CD4-positive, CD25-positive, alpha-beta regulatory T cell (primary cell): Measurements from ENCODE around the gene FILIP1. TPM values are rescaled to one million over a fixed set of nuclear protein-coding genes. Genes with fewer than 3 reads are reported as not detected.

ENCODE experiments used
- ATAC-seq, 2 donors: fragments of 150-1000 bp; cut with Tn5 transposase; one replicate each; pipeline ENCODE4 v1.10.0; 2021; ENCODE audit warnings: low read depth in 2 of 2, moderate number of reproducible peaks in 2 of 2, moderate library complexity in 1 of 2
- DNase-seq, 3 donors: peaks; one replicate each; pipeline versions ENCODE4 v3.0.0 to v3.0.0-alpha.2; 2012 to 2022; ENCODE audit warnings: mixed read lengths in 1 of 3
- H3K27ac ChIP-seq: one replicate; pipeline ENCODE4 v1.7.0; 2013; ENCODE audit warnings: mild to moderate bottlenecking, low read length; ENCODE audit not compliant: insufficient read depth, poor library complexity, severe bottlenecking
- H3K27me3 ChIP-seq: one replicate; pipeline ENCODE4 v1.7.0; 2013; ENCODE audit warnings: low read length; ENCODE audit not compliant: control insufficient read depth, insufficient read depth
- H3K36me3 ChIP-seq: one replicate; pipeline ENCODE4 v1.7.0; 2013; ENCODE audit warnings: mild to moderate bottlenecking, low read length, moderate library complexity; ENCODE audit not compliant: control insufficient read depth, insufficient read depth
- H3K4me1 ChIP-seq: 2 replicates; pipeline ENCODE4 v1.7.0; 2013; ENCODE audit warnings: mild to moderate bottlenecking, low read length; ENCODE audit not compliant: insufficient read depth, control insufficient read depth, poor library complexity, severe bottlenecking
- H3K4me3 ChIP-seq: one replicate; pipeline ENCODE4 v1.7.0; 2013; ENCODE audit warnings: low read depth, mild to moderate bottlenecking, low read length, moderate library complexity
- H3K9me3 ChIP-seq, 2 experiments: 1 replicate in 1 of 2; 2 replicates in 1 of 2; pipeline ENCODE4 v1.7.0; 2013; ENCODE audit warnings: low read length in 2 of 2, mild to moderate bottlenecking in 1 of 2, moderate library complexity in 1 of 2; ENCODE audit not compliant: control insufficient read depth in 2 of 2
- H3K27ac Mint-ChIP-seq, 3 donors: one replicate each; pipeline ENCODE4 v1.8.0; 2020 to 2022; ENCODE audit warnings: mild to moderate bottlenecking in 3 of 3, mixed read lengths in 3 of 3, moderate library complexity in 2 of 3
- H3K27me3 Mint-ChIP-seq: one replicate; pipeline ENCODE4 v1.8.0; 2022; ENCODE audit warnings: mild to moderate bottlenecking, mixed read lengths
- H3K36me3 Mint-ChIP-seq: one replicate; pipeline ENCODE4 v1.8.0; 2020; ENCODE audit warnings: mixed read lengths
- H3K4me1 Mint-ChIP-seq, 4 donors: one replicate each; pipeline ENCODE4 v1.8.0; 2020 to 2022; ENCODE audit warnings: mixed read lengths in 4 of 4, mild to moderate bottlenecking in 1 of 4
- H3K4me3 Mint-ChIP-seq, 4 donors: one replicate each; pipeline ENCODE4 v1.8.0; 2020 to 2022; ENCODE audit warnings: mild to moderate bottlenecking in 4 of 4, mixed read lengths in 4 of 4, moderate library complexity in 3 of 4
- H3K9me3 Mint-ChIP-seq, 7 donors: one replicate each; pipeline ENCODE4 v1.8.0; 2020 to 2022; ENCODE audit warnings: mixed read lengths in 7 of 7, mild to moderate bottlenecking in 3 of 7, moderate library complexity in 2 of 7
- polyA plus RNA-seq, 4 donors: library from polyadenylated mRNA; unstranded; fragments of 300-500 nt; fragmentation: Illumina TruSeq; gene quantifications; one replicate each; pipeline ENCODE4 v1.2.3, GENCODE V29; 2021
- total RNA-seq: library from RNA; stranded (reverse); gene quantifications from one replicate; pipeline ENCODE4 v1.2.3, GENCODE V29; 2022

The FILIP1 gene
- total and polyA plus RNA-seq, 5 donors from 2014 or later: 0.02 TPM; not detected in 4

- Histone ChIP-seq H3K4me1 (no peaks in the 10 kb centered on the region), H3K27ac (no peak overlapping the region), H3K4me3 (no peak overlapping the region), H3K9me3 (no peaks in the 10 kb centered on the region), H3K27me3 (no peaks in the 10 kb centered on the region), H3K36me3 (no peaks in the 10 kb centered on the region)
- DNase-seq: no peak
- H3K36me3 Mint-ChIP-seq: no peaks in the 10 kb centered on the region
- H3K4me3 Mint-ChIP-seq: no peak overlapping the region
- H3K27ac Mint-ChIP-seq: no peak overlapping the region
- H3K27me3 Mint-ChIP-seq: peaks cover 8% of the 10 kb centered on the region
- H3K4me1 Mint-ChIP-seq: no peaks in the 10 kb centered on the region
- H3K9me3 Mint-ChIP-seq: no peaks in the 10 kb centered on the region
- ATAC-seq: no peak
Measured at GRCh38 chr6:75337835-75338580, 155.6 kb downstream of the FILIP1 start.

- Histone ChIP-seq H3K27me3 (peaks cover 8% of the 10 kb centered on the region), H3K27ac (no peak overlapping the region), H3K4me3 (no peak overlapping the region), H3K36me3 (no peaks in the 10 kb centered on the region), H3K9me3 (no peaks in the 10 kb centered on the region), H3K4me1 (no peaks in the 10 kb centered on the region)
- Mint-ChIP-seq H3K4me3 (no peak overlapping the region), H3K27ac (no peak overlapping the region), H3K27me3 (peaks cover 7% of the 10 kb centered on the region), H3K4me1 (no peaks in the 10 kb centered on the region), H3K9me3 (no peaks in the 10 kb centered on the region), H3K36me3 (no peaks in the 10 kb centered on the region)
- no peak for ATAC-seq
- DNase-seq: no peak
Measured at GRCh38 chr6:75334266-75335040, 159.1 kb downstream of the FILIP1 start.

- DNase-seq (no peak), ATAC-seq (no peak)
- Mint-ChIP-seq H3K4me3 (no peak overlapping the region), H3K27me3 (peaks cover 14% of the 10 kb centered on the region), H3K36me3 (no peaks in the 10 kb centered on the region), H3K4me1 (no peaks in the 10 kb centered on the region), H3K9me3 (peaks cover 0 to 1% (median 0%) of the 10 kb centered on the region in 7 donors), H3K27ac (no peak overlapping the region)
- Histone ChIP-seq H3K27me3 (peaks cover 8% of the 10 kb centered on the region), H3K4me3 (no peak overlapping the region), H3K4me1 (no peaks in the 10 kb centered on the region), H3K9me3 (no peaks in the 10 kb centered on the region), H3K36me3 (no peaks in the 10 kb centered on the region), H3K27ac (no peak overlapping the region)
Measured at GRCh38 chr6:75333676-75334200, 159.9 kb downstream of the FILIP1 start.

GRCh38 chr6:75331151-75331550 lies 162.4 kb downstream of the FILIP1 start:
- H3K9me3 Mint-ChIP-seq: peaks cover 0 to 2% (median 0%) of the 10 kb centered on the region in 7 donors
- ATAC-seq (no peak), DNase-seq (no peak)
- Histone ChIP-seq H3K36me3 (no peaks in the 10 kb centered on the region), H3K27me3 (peaks cover 8% of the 10 kb centered on the region), H3K4me1 (no peaks in the 10 kb centered on the region), H3K9me3 (no peaks in the 10 kb centered on the region), H3K27ac (no peak overlapping the region), H3K4me3 (no peak overlapping the region)
- no peak overlapping the region for H3K4me3 Mint-ChIP-seq
- no peaks in the 10 kb centered on the region for H3K4me1 Mint-ChIP-seq
- peaks cover 19% of the 10 kb centered on the region for H3K27me3 Mint-ChIP-seq
- H3K36me3 Mint-ChIP-seq: no peaks in the 10 kb centered on the region
- no peak overlapping the region for H3K27ac Mint-ChIP-seq

- Mint-ChIP-seq H3K4me1 (no peaks in the 10 kb centered on the region), H3K9me3 (peaks cover 0 to 7% (median 0%) of the 10 kb centered on the region in 7 donors), H3K4me3 (no peak overlapping the region), H3K36me3 (no peaks in the 10 kb centered on the region), H3K27ac (no peak overlapping the region), H3K27me3 (peaks cover 14% of the 10 kb centered on the region)
- Histone ChIP-seq H3K4me1 (no peaks in the 10 kb centered on the region), H3K27me3 (peaks cover 8% of the 10 kb centered on the region), H3K27ac (no peak overlapping the region), H3K9me3 (no peaks in the 10 kb centered on the region), H3K36me3 (no peaks in the 10 kb centered on the region), H3K4me3 (no peak overlapping the region)
- DNase-seq (no peak), ATAC-seq (no peak)
Measured at GRCh38 chr6:75329703-75330102, 163.9 kb downstream of the FILIP1 start.

GRCh38 chr6:75327807-75328206 lies 165.8 kb downstream of the FILIP1 start:
- no peak overlapping the region for H3K27ac ChIP-seq
- H3K4me3 ChIP-seq: no peak overlapping the region
- Mint-ChIP-seq H3K27ac (no peak overlapping the region), H3K4me1 (no peaks in the 10 kb centered on the region), H3K36me3 (no peaks in the 10 kb centered on the region), H3K9me3 (peaks cover 0 to 7% (median 0%) of the 10 kb centered on the region in 7 donors), H3K4me3 (no peak overlapping the region), H3K27me3 (peaks cover 12% of the 10 kb centered on the region)
- no peaks in the 10 kb centered on the region for H3K9me3 ChIP-seq
- H3K36me3 ChIP-seq: no peaks in the 10 kb centered on the region
- H3K4me1 ChIP-seq: no peaks in the 10 kb centered on the region
- no peak for DNase-seq
- H3K27me3 ChIP-seq: peaks cover 8% of the 10 kb centered on the region
- no peak for ATAC-seq

GRCh38 chr6:75326557-75327258 lies 166.9 kb downstream of the FILIP1 start:
- Mint-ChIP-seq H3K27ac (peak overlapping the region in 1 of 3 donors; percentile 1), H3K9me3 (peaks cover 0 to 9% (median 0%) of the 10 kb centered on the region in 7 donors), H3K36me3 (no peaks in the 10 kb centered on the region), H3K27me3 (peaks cover 17% of the 10 kb centered on the region), H3K4me1 (no peaks in the 10 kb centered on the region), H3K4me3 (no peak overlapping the region)
- peaks cover 4% of the 10 kb centered on the region for H3K27me3 ChIP-seq
- DNase-seq (no peak), ATAC-seq (no peak)
- no peak overlapping the region for H3K4me3 ChIP-seq
- H3K9me3 ChIP-seq: no peaks in the 10 kb centered on the region
- no peaks in the 10 kb centered on the region for H3K36me3 ChIP-seq
- no peak overlapping the region for H3K27ac ChIP-seq
- H3K4me1 ChIP-seq: no peaks in the 10 kb centered on the region
